CD4-positive, CD25-positive, alpha-beta regulatory T cell (primary cell): Measurements from ENCODE around the gene SLC28A1. TPM values are rescaled to one million over a fixed set of nuclear protein-coding genes. Genes with fewer than 3 reads are reported as not detected.
"Not testable (repeated sequence)": the region's sequence is repeated elsewhere in the genome, so short reads cannot be mapped to it uniquely, and the experiment has no call there.

ENCODE experiments used
- ATAC-seq, 2 donors: fragments of 150-1000 bp; cut with Tn5 transposase; one replicate each; pipeline ENCODE4 v1.10.0; 2021; ENCODE audit warnings: low read depth in 2 of 2, moderate number of reproducible peaks in 2 of 2, moderate library complexity in 1 of 2
- DNase-seq, 3 donors: peaks; one replicate each; pipeline versions ENCODE4 v3.0.0 to v3.0.0-alpha.2; 2012 to 2022; ENCODE audit warnings: mixed read lengths in 1 of 3
- H3K27ac ChIP-seq: one replicate; pipeline ENCODE4 v1.7.0; 2013; ENCODE audit warnings: mild to moderate bottlenecking, low read length; ENCODE audit not compliant: insufficient read depth, poor library complexity, severe bottlenecking
- H3K27me3 ChIP-seq: one replicate; pipeline ENCODE4 v1.7.0; 2013; ENCODE audit warnings: low read length; ENCODE audit not compliant: control insufficient read depth, insufficient read depth
- H3K36me3 ChIP-seq: one replicate; pipeline ENCODE4 v1.7.0; 2013; ENCODE audit warnings: mild to moderate bottlenecking, low read length, moderate library complexity; ENCODE audit not compliant: control insufficient read depth, insufficient read depth
- H3K4me1 ChIP-seq: 2 replicates; pipeline ENCODE4 v1.7.0; 2013; ENCODE audit warnings: mild to moderate bottlenecking, low read length; ENCODE audit not compliant: insufficient read depth, control insufficient read depth, poor library complexity, severe bottlenecking
- H3K4me3 ChIP-seq: one replicate; pipeline ENCODE4 v1.7.0; 2013; ENCODE audit warnings: low read depth, mild to moderate bottlenecking, low read length, moderate library complexity
- H3K9me3 ChIP-seq, 2 experiments: 1 replicate in 1 of 2; 2 replicates in 1 of 2; pipeline ENCODE4 v1.7.0; 2013; ENCODE audit warnings: low read length in 2 of 2, mild to moderate bottlenecking in 1 of 2, moderate library complexity in 1 of 2; ENCODE audit not compliant: control insufficient read depth in 2 of 2
- H3K27ac Mint-ChIP-seq, 3 donors: one replicate each; pipeline ENCODE4 v1.8.0; 2020 to 2022; ENCODE audit warnings: mild to moderate bottlenecking in 3 of 3, mixed read lengths in 3 of 3, moderate library complexity in 2 of 3
- H3K27me3 Mint-ChIP-seq: one replicate; pipeline ENCODE4 v1.8.0; 2022; ENCODE audit warnings: mild to moderate bottlenecking, mixed read lengths
- H3K36me3 Mint-ChIP-seq: one replicate; pipeline ENCODE4 v1.8.0; 2020; ENCODE audit warnings: mixed read lengths
- H3K4me1 Mint-ChIP-seq, 4 donors: one replicate each; pipeline ENCODE4 v1.8.0; 2020 to 2022; ENCODE audit warnings: mixed read lengths in 4 of 4, mild to moderate bottlenecking in 1 of 4
- H3K4me3 Mint-ChIP-seq, 4 donors: one replicate each; pipeline ENCODE4 v1.8.0; 2020 to 2022; ENCODE audit warnings: mild to moderate bottlenecking in 4 of 4, mixed read lengths in 4 of 4, moderate library complexity in 3 of 4
- H3K9me3 Mint-ChIP-seq, 7 donors: one replicate each; pipeline ENCODE4 v1.8.0; 2020 to 2022; ENCODE audit warnings: mixed read lengths in 7 of 7, mild to moderate bottlenecking in 3 of 7, moderate library complexity in 2 of 7
- polyA plus RNA-seq, 4 donors: library from polyadenylated mRNA; unstranded; fragments of 300-500 nt; fragmentation: Illumina TruSeq; gene quantifications; one replicate each; pipeline ENCODE4 v1.2.3, GENCODE V29; 2021
- total RNA-seq: library from RNA; stranded (reverse); gene quantifications from one replicate; pipeline ENCODE4 v1.2.3, GENCODE V29; 2022

The SLC28A1 gene
- total and polyA plus RNA-seq, 5 donors from 2014 or later, result not detected

DNA sequence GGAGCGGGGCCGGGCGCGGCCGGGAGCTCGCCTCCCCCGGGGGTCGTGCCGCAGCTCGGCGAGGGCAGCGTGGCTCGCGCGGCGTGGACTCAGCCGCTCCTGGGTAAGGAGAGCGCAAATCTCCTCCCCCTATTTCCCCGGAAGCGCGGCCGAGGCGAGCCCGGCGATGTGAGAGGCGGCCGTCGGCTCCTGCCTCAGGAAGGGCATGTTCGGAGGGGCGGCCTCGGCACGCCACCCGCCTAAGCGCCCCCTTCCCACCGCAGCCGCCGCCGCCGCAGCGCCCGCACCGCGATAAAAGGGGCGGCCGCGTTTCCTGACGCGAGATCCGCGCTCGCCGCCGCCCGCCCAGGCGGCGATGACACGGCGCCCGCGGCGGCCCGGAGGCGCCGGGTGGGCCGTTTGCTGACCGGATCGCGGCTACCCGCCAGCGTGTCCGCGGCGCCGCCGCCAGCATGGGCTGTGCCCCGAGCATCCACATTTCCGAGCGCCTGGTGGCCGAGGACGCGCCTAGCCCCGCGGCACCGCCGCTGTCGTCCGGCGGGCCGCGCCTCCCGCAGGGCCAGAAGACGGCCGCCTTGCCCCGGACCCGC, 97.3 kb downstream of the SLC28A1 start, which contains the start of gene PDE8A:
PDE8A (plus strand) TSS at position 146 of the 590 bp plus-strand sequence; CDS start at position 453, 307 bp downstream.
- H3K9me3 Mint-ChIP-seq, result peaks cover 0 to 4% (median 0%) of the 10 kb centered on the region in 7 donors
- peaks cover 26 to 59% (median 40%) of the 10 kb centered on the region in 4 donors for H3K4me1 Mint-ChIP-seq

DNA sequence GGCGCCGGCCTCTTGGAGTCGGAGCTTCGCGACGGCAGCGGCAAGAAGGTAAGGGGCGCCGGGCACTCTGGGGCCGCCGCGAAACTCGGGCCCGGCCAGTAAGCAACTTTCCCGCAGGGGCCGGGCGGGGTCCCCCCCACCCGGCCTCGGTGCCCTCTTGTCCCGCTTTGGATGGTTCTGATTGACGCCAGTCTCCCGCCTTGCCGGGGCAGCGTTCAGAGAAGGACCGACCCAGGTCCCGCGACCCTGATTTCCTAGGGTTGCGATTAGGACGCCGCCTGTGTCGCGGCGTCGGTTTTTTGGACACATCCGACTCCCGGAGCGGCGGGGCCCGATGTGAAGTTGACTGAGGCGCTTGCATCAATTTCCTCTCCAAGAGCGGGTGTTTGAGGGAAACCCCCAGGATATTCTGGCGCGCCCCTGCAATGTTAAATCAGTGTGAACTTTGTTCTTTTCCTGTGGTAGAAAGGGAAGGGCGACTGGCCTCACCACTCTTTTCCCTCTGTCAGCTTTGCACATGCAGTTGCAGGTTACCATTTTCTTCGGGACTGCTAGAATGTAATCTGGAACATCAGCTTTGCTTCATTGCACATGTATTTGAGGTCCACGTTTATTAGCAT, 97.9 kb downstream of the SLC28A1 start:
- Mint-ChIP-seq H3K9me3 (peaks cover 0 to 4% (median 0%) of the 10 kb centered on the region in 7 donors), H3K27ac (peak overlapping the region; percentile 90 to 97 (median 96)), H3K4me1 (peaks cover 26 to 64% (median 44%) of the 10 kb centered on the region in 4 donors), H3K27me3 (peaks cover 18% of the 10 kb centered on the region), H3K36me3 (no peaks in the 10 kb centered on the region), H3K4me3 (peak overlapping the region; percentile 94 to 98 (median 96))
- H3K36me3 ChIP-seq, result no peaks in the 10 kb centered on the region
- H3K9me3 ChIP-seq, result no peaks in the 10 kb centered on the region
- peak overlapping the region; percentile 96 for H3K27ac ChIP-seq
- H3K27me3 ChIP-seq, result no peaks in the 10 kb centered on the region
- H3K4me3 ChIP-seq, result peak overlapping the region; percentile 87
- ATAC-seq, result no peak
- H3K4me1 ChIP-seq, result peaks cover 37% of the 10 kb centered on the region
- DNase-seq, result peak; percentile 33 to 55 (median 51)

More for the DNA sequence above, 97.3 kb downstream of the SLC28A1 start, which contains the start of gene PDE8A:
- DNase-seq (peak; percentile 60 to 68 (median 64)), ATAC-seq (peak in 1 of 2 donors; percentile 1)
- no peaks in the 10 kb centered on the region for H3K27me3 ChIP-seq
- peak within 1 kb of the TSS; percentile 87 for H3K4me3 ChIP-seq
- Mint-ChIP-seq H3K36me3 (no peaks in the 10 kb centered on the region), H3K27ac (peak within 1 kb of the TSS; percentile 93 to 97 (median 96)), H3K4me3 (peak within 1 kb of the TSS; percentile 95 to 99 (median 96)), H3K27me3 (peaks cover 18% of the 10 kb centered on the region)
- peak within 1 kb of the TSS; percentile 96 for H3K27ac ChIP-seq
- no peaks in the 10 kb centered on the region for H3K36me3 ChIP-seq
- H3K9me3 ChIP-seq, result no peaks in the 10 kb centered on the region
- peaks cover 35% of the 10 kb centered on the region for H3K4me1 ChIP-seq

DNA sequence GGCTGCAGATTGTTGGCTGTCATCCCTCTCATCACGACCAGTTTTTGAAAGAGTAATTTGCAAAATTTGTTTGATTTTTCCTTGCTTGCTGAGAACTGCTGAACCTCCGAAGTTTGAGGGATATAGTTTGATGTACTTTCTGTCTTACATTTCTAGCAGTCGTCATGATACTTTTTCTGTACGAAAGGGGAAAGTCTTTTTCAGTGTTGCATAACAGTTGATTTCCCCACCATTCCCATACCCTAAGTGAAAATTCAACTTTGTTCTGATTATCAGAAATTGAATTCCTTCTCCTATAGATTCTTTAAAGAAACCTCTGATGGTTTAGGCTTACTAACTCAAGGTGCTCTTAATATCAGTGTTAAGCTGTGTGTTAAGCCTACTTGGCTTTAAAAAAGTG, 98.8 kb downstream of the SLC28A1 start:
- Mint-ChIP-seq H3K27ac (peak overlapping the region; percentile 71 to 97 (median 90)), H3K4me3 (peak overlapping the region; percentile 94 to 98 (median 96)), H3K27me3 (peaks cover 18% of the 10 kb centered on the region), H3K9me3 (peaks cover 0 to 4% (median 0%) of the 10 kb centered on the region in 7 donors), H3K4me1 (peaks cover 32 to 72% (median 49%) of the 10 kb centered on the region in 4 donors), H3K36me3 (no peaks in the 10 kb centered on the region)
- H3K4me3 ChIP-seq, result peak overlapping the region; percentile 87
- H3K4me1 ChIP-seq, result peaks cover 46% of the 10 kb centered on the region
- ATAC-seq, result no peak
- DNase-seq, result no peak
- H3K27me3 ChIP-seq, result no peaks in the 10 kb centered on the region
- no peaks in the 10 kb centered on the region for H3K36me3 ChIP-seq
- H3K9me3 ChIP-seq, result no peaks in the 10 kb centered on the region
- peak overlapping the region; percentile 96 for H3K27ac ChIP-seq

DNA sequence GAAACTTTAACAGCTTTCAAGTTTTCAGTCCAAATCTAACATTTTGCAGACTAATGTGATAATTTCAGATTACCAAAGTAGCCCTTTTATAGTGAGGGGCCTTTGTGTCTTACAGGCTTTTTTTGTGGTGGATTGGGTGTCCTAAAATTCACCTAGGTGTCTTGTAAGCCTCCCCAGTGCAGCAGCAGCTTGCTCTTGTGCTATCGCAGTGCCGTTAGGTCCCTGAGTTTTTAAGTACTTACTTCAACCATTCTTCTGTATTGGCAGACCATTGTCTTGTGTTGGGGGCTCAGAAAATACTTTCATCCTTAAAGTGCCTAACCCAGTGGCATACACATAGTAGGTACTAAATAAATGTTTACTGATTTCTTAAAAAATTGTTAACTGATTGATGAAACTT, 99.2 kb downstream of the SLC28A1 start:
- Histone ChIP-seq H3K4me3 (peak overlapping the region; percentile 87), H3K27me3 (no peaks in the 10 kb centered on the region), H3K27ac (peak overlapping the region; percentile 96), H3K9me3 (no peaks in the 10 kb centered on the region), H3K4me1 (peaks cover 50% of the 10 kb centered on the region), H3K36me3 (no peaks in the 10 kb centered on the region)
- DNase-seq (no peak), ATAC-seq (no peak)
- Mint-ChIP-seq H3K4me3 (peak overlapping the region; percentile 94 to 98 (median 96)), H3K4me1 (peaks cover 36 to 73% (median 54%) of the 10 kb centered on the region in 4 donors), H3K9me3 (peaks cover 0 to 4% (median 0%) of the 10 kb centered on the region in 7 donors), H3K27ac (peak overlapping the region; percentile 71 to 97 (median 90)), H3K27me3 (peaks cover 18% of the 10 kb centered on the region), H3K36me3 (no peaks in the 10 kb centered on the region)

DNA sequence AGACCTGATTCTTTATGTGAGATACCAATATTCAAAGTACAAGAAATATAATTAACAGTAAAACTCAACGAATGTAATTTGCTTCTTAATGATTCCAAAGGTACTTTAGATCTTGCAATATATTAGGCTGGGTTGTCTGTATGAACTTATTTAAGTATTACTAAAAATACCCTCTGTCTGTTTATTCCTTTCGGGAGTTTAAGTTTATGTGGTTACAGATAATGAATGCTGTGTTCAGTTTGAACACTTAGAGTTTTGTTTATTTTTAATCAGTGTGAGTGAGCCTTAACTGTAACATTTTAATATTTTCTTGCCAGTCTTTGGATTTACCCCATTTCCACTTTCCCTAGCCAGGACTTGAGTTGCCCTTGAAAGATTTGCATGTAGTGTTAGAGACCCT, 100.7 kb downstream of the SLC28A1 start:
- peaks cover 55% of the 10 kb centered on the region for H3K4me1 ChIP-seq
- H3K4me1 Mint-ChIP-seq, result peaks cover 31 to 74% (median 55%) of the 10 kb centered on the region in 4 donors

DNA sequence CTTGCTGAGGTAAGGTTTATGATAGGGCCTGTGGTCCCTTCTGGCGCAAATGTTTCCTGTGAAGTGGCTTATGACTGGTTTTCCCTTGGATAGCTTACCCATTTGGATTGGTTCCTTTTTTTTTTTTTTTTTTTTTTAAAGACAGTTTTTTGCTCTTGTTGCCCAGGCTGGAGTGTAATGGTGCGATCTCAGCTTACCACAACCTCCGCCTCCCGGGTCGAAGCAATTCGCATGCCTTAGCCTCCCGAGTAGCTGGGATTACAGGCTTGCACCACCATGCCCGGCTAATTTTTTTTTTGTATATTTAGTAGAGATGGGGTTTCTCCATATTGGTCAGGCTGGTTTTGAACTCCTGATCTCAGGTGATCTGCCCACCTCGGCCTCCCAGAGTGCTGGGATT, 102.9 kb downstream of the SLC28A1 start:
- H3K36me3 ChIP-seq, H3K27me3 ChIP-seq, H3K4me3 Mint-ChIP-seq, H3K27me3 Mint-ChIP-seq, H3K4me3 ChIP-seq, H3K9me3 Mint-ChIP-seq, H3K9me3 ChIP-seq, ATAC-seq, DNase-seq, H3K36me3 Mint-ChIP-seq: not testable (repeated sequence)
- H3K4me1 Mint-ChIP-seq, result peaks cover 42 to 95% (median 72%) of the 10 kb centered on the region in 4 donors
- peak overlapping the region; percentile 74 for H3K27ac ChIP-seq
- peaks cover 60% of the 10 kb centered on the region for H3K4me1 ChIP-seq
- H3K27ac Mint-ChIP-seq, result peak overlapping the region in 2 of 3 donors; percentile 88 to 90

More for the DNA sequence above, 100.7 kb downstream of the SLC28A1 start:
- no peaks in the 10 kb centered on the region for H3K27me3 ChIP-seq
- H3K36me3 Mint-ChIP-seq, result no peaks in the 10 kb centered on the region
- no peaks in the 10 kb centered on the region for H3K36me3 ChIP-seq
- H3K27ac ChIP-seq, result peak overlapping the region; percentile 96
- H3K4me3 Mint-ChIP-seq, result peak overlapping the region; percentile 6 to 98 (median 56)
- peaks cover 0 to 4% (median 0%) of the 10 kb centered on the region in 7 donors for H3K9me3 Mint-ChIP-seq
- no peak for ATAC-seq
- H3K4me3 ChIP-seq, result no peak overlapping the region
- H3K27ac Mint-ChIP-seq, result peak overlapping the region; percentile 64 to 87 (median 75)
- DNase-seq, result no peak
- peaks cover 14% of the 10 kb centered on the region for H3K27me3 Mint-ChIP-seq
- H3K9me3 ChIP-seq, result no peaks in the 10 kb centered on the region

DNA sequence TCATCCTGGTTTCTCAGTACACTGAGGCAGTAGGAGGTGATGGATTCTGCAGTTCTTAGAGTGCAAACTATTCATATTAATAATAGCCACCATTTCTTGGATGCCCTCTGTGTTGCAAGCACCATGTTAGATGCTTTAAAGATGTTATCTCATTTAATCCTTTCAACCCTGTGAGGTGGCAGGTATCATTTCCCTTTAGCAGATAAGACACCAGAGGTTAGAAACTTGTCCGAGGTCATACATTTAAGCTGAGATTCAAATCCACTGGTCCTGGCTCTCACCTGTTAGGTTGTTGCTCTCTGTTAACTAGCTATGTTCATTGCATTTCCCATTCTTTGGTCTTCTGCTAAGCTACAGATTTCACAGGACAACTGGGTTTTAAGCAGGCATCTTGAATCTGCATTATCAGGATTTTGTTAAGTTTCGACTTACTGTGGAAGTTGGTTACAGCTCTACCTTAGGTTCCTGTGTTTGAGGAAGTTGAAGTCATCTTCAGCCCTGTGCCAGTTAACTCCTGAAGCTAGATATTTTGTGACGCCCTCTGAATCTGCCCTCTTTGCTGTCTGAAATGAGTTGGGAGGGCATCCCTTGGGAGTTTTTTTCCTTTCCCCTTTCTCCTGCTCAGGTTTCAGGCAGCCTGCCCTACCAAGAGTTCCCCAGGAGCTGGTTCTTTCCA, 103.6 kb downstream of the SLC28A1 start:
- H3K36me3 ChIP-seq, result no peaks in the 10 kb centered on the region
- ATAC-seq, result peak; percentile 69 to 71
- H3K27ac Mint-ChIP-seq, result peak overlapping the region; percentile 90 to 96 (median 95)
- H3K27ac ChIP-seq, result peak overlapping the region; percentile 74
- peak overlapping the region; percentile 63 for H3K4me3 ChIP-seq
- no peaks in the 10 kb centered on the region for H3K9me3 Mint-ChIP-seq
- H3K4me3 Mint-ChIP-seq, result peak overlapping the region; percentile 40 to 91 (median 78)
- peaks cover 53% of the 10 kb centered on the region for H3K4me1 ChIP-seq
- peaks cover 5% of the 10 kb centered on the region for H3K36me3 Mint-ChIP-seq
- H3K27me3 Mint-ChIP-seq, result no peaks in the 10 kb centered on the region
- no peaks in the 10 kb centered on the region for H3K9me3 ChIP-seq
- DNase-seq, result peak in 2 of 3 donors; percentile 32 to 65
- H3K4me1 Mint-ChIP-seq, result peaks cover 39 to 92% (median 71%) of the 10 kb centered on the region in 4 donors
- H3K27me3 ChIP-seq, result no peaks in the 10 kb centered on the region
